H1 (cell line): ENCODE data around the gene ROPN1. TPM values are rescaled to one million over a fixed set of nuclear protein-coding genes. Genes with fewer than 3 reads are reported as not detected.

Experiments used
- CTCF ChIA-PET: fragments of 300-600 bp; sonication (Branson Sonifier 250); formaldehyde crosslinking; loops from one replicate; lab custom pipeline; 2021; ENCODE audit not compliant: partially characterized antibody; lab: Charles Lee
- POLR2A ChIA-PET: fragments of 300-600 bp; sonication (Branson Sonifier 250); formaldehyde crosslinking; loops from one replicate; lab custom pipeline; 2021; ENCODE audit warnings: inconsistent platforms; ENCODE audit not compliant: partially characterized antibody; lab: Charles Lee
- DNase-seq, 2 experiments: peaks; one replicate each; pipeline versions ENCODE4 v3.0.0 to v3.0.0-alpha.2; 2010 to 2022; ENCODE audit warnings: low spot score in 2 of 2, low read depth in 1 of 2, mixed read lengths in 1 of 2
- FAIRE-seq: peaks from 2 replicates; lab custom pipeline; 2011; peaks lifted over from hg19 to GRCh38; lab: Jason Lieb, UNC
- H2AFZ ChIP-seq: 2 replicates; pipeline ENCODE4 v1.8.1; 2012; ENCODE audit warnings: low read length, inconsistent platforms
- H2AK5ac ChIP-seq: 2 replicates; pipeline ENCODE4 v1.6.1; 2013; ENCODE audit warnings: low read depth, low read length
- H2BK120ac ChIP-seq: replicated peaks from 2 replicates; pipeline ENCODE3; 2013; ENCODE audit warnings: low read depth, low read length, inconsistent platforms
- H2BK12ac ChIP-seq: 2 replicates; pipeline ENCODE4 v1.6.1; 2013; ENCODE audit warnings: low read depth, low read length
- H2BK15ac ChIP-seq: 2 replicates; pipeline ENCODE4 v1.6.1; 2013; ENCODE audit warnings: low read length
- H2BK20ac ChIP-seq: 2 replicates; pipeline ENCODE4 v1.6.1; 2013; ENCODE audit warnings: low read length
- H2BK5ac ChIP-seq: 2 replicates; pipeline ENCODE4 v1.6.1; 2013; ENCODE audit warnings: low read depth, low read length
- H3K14ac ChIP-seq: 2 replicates; pipeline ENCODE4 v1.6.1; 2013; ENCODE audit warnings: inconsistent platforms; ENCODE audit not compliant: insufficient read length
- H3K18ac ChIP-seq: 2 replicates; pipeline ENCODE4 v1.6.1; 2013; ENCODE audit warnings: low read length; ENCODE audit errors: extremely low read depth
- H3K23ac ChIP-seq: 2 replicates; pipeline ENCODE4 v1.6.1; 2013; ENCODE audit warnings: inconsistent platforms; ENCODE audit not compliant: insufficient read length
- H3K23me2 ChIP-seq: 2 replicates; pipeline ENCODE4 v1.6.1; 2013; ENCODE audit warnings: low read depth, low read length
- H3K27ac ChIP-seq: 2 replicates; pipeline ENCODE4 v1.6.1; 2011; ENCODE audit warnings: low read depth, low read length, inconsistent platforms
- H3K27me3 ChIP-seq, 4 experiments: replicated peaks in 1 of 4; 1 replicate in 1 of 4; 2 replicates in 3 of 4; pipeline versions ENCODE4 v1.6.1 to v1.8.1; 2011 to 2013; ENCODE audit warnings: low read length in 3 of 4, mild to moderate bottlenecking in 3 of 4, inconsistent platforms in 2 of 4, mixed read lengths in 2 of 4, moderate library complexity in 1 of 4; ENCODE audit not compliant: control insufficient read depth in 3 of 4, insufficient read depth in 3 of 4; ENCODE audit errors: extremely low read depth in 1 of 4
- H3K36me3 ChIP-seq, 4 experiments: 2 replicates each; pipeline versions ENCODE4 v1.6.1 to v1.8.1; 2011 to 2013; ENCODE audit warnings: mild to moderate bottlenecking in 4 of 4, low read length in 3 of 4, moderate library complexity in 2 of 4, control low read depth in 1 of 4, inconsistent platforms in 1 of 4; ENCODE audit not compliant: insufficient read depth in 4 of 4, control insufficient read depth in 2 of 4
- H3K4ac ChIP-seq: replicated peaks from 2 replicates; pipeline ENCODE3; 2013; ENCODE audit warnings: low read length, low read depth, mixed read lengths, inconsistent platforms; ENCODE audit not compliant: insufficient read length
- H3K4me1 ChIP-seq, 4 experiments: replicated peaks in 1 of 4; 1 replicate in 1 of 4; 2 replicates in 3 of 4; pipeline versions ENCODE4 v1.6.1 to v1.8.1; 2011 to 2013; ENCODE audit warnings: low read length in 3 of 4, inconsistent platforms in 2 of 4, mixed read lengths in 1 of 4; ENCODE audit not compliant: insufficient read depth in 4 of 4, control insufficient read depth in 3 of 4
- H3K4me2 ChIP-seq, 2 experiments: 2 replicates each; pipeline versions ENCODE4 v1.6.1 to v1.8.1; 2011 to 2013; ENCODE audit warnings: low read depth in 2 of 2, low read length in 2 of 2, control low read depth in 1 of 2, inconsistent platforms in 1 of 2, mild to moderate bottlenecking in 1 of 2; ENCODE audit not compliant: insufficient read depth in 1 of 2
- H3K4me3 ChIP-seq, 4 experiments: fragments of 200-600, 300-600 bp in 1 of 4; sonication (generic), shearing (Covaris generic), sonication (Bioruptor Twin) in 1 of 4; 2 replicates each; pipeline versions ENCODE4 v1.5.1 to v1.8.1; 2011 to 2016; ENCODE audit warnings: low read length in 4 of 4, low read depth in 3 of 4, control low read depth in 2 of 4, inconsistent platforms in 2 of 4, mild to moderate bottlenecking in 2 of 4, mixed read lengths in 1 of 4, moderate library complexity in 1 of 4; ENCODE audit not compliant: insufficient read depth in 2 of 4; ENCODE audit errors: extremely low read depth in 1 of 4
- H3K56ac ChIP-seq: replicated peaks from 2 replicates; pipeline ENCODE3; 2013; ENCODE audit warnings: low read depth, mild to moderate bottlenecking, mixed read lengths, low read length, inconsistent platforms; ENCODE audit not compliant: insufficient read length
- H3K79me1 ChIP-seq: 2 replicates; pipeline ENCODE4 v1.6.1; 2013; ENCODE audit warnings: low read depth, low read length, control low read depth
- H3K79me2 ChIP-seq, 2 experiments: 2 replicates each; pipeline versions ENCODE4 v1.6.1 to v1.8.1; 2012 to 2013; ENCODE audit warnings: low read length in 2 of 2, mild to moderate bottlenecking in 2 of 2, inconsistent platforms in 1 of 2; ENCODE audit not compliant: insufficient read depth in 2 of 2, control insufficient read depth in 1 of 2
- H3K9ac ChIP-seq, 4 experiments: replicated peaks in 1 of 4; 1 replicate in 1 of 4; 2 replicates in 3 of 4; pipeline versions ENCODE4 v1.6.1 to v1.8.1; 2011 to 2013; ENCODE audit warnings: low read depth in 3 of 4, low read length in 3 of 4, control low read depth in 2 of 4, mild to moderate bottlenecking in 2 of 4, moderate library complexity in 2 of 4, inconsistent platforms in 1 of 4; ENCODE audit errors: extremely low read depth in 1 of 4
- H3K9me3 ChIP-seq, 2 experiments: 2 replicates each; pipeline versions ENCODE4 v1.6.1 to v1.8.1; 2012 to 2013; ENCODE audit warnings: mild to moderate bottlenecking in 2 of 2, moderate library complexity in 2 of 2, control low read depth in 1 of 2, inconsistent platforms in 1 of 2, low read depth in 1 of 2, low read length in 1 of 2, mixed read lengths in 1 of 2; ENCODE audit not compliant: insufficient read depth in 2 of 2
- H4K20me1 ChIP-seq, 2 experiments: replicated peaks in 1 of 2; 2 replicates each; pipeline versions ENCODE3 to v1.8.1; 2011 to 2013; ENCODE audit warnings: inconsistent platforms in 2 of 2, low read length in 2 of 2, mild to moderate bottlenecking in 1 of 2; ENCODE audit not compliant: insufficient read depth in 2 of 2, control insufficient read depth in 1 of 2
- H4K5ac ChIP-seq: 2 replicates; pipeline ENCODE4 v1.6.1; 2013; ENCODE audit warnings: low read length, low read depth, mixed read lengths, inconsistent platforms; ENCODE audit not compliant: insufficient read length
- H4K8ac ChIP-seq: 2 replicates; pipeline ENCODE4 v1.8.0; 2013; ENCODE audit warnings: mild to moderate bottlenecking, moderate library complexity, low read length, inconsistent platforms; ENCODE audit not compliant: insufficient read depth; ENCODE audit errors: extremely low read depth
- H4K91ac ChIP-seq: replicated peaks from 2 replicates; pipeline ENCODE3; 2013; ENCODE audit warnings: low read length, mixed read lengths, inconsistent platforms; ENCODE audit not compliant: insufficient read length
- EP300 ChIP-seq, 2 experiments: IDR thresholded peaks; 1 replicate in 1 of 2; 2 replicates in 1 of 2; pipeline ENCODE4 v1.6.1; 2011 to 2012; ENCODE audit warnings: low read depth in 2 of 2, low read length in 2 of 2, mild to moderate bottlenecking in 2 of 2, borderline replicate concordance in 1 of 2, inconsistent platforms in 1 of 2, moderate library complexity in 1 of 2
- JUN ChIP-seq: IDR thresholded peaks from 2 replicates; pipeline ENCODE4 v1.6.1; 2011; ENCODE audit warnings: low read depth, mild to moderate bottlenecking, improper control_type of control experiment, low read length
- WGBS, 2 experiments: shearing (Covaris generic) in 1 of 2; methylation state at CpG; one replicate each; pipeline versions ENCODE4 v1.1.6 to v1.1.7; 2013 to 2015; ENCODE audit warnings: low lambda C conversion rate in 2 of 2, mixed read lengths in 2 of 2, inconsistent platforms in 1 of 2, low coverage in 1 of 2, missing lambda C conversion rate in 1 of 2; ENCODE audit not compliant: insufficient replicate concordance in 2 of 2, insufficient coverage in 1 of 2, insufficient read length in 1 of 2; ENCODE audit errors: extremely low coverage in 1 of 2, missing lambda C conversion rate in 1 of 2; 5-methylcytosine and 5-hydroxymethylcytosine counted together
- polyA plus RNA-seq, 7 experiments: library from polyadenylated mRNA; depleted of rRNA in 3 of 7; stranded (reverse) in 5 of 7; unstranded in 2 of 7; fragments of >200 nt in 5 of 7; fragments of 200-250 nt in 2 of 7; gene quantifications; 1 replicate in 5 of 7; 2 replicates in 1 of 7; 4 replicates in 1 of 7; pipeline versions ENCODE4 v1.2.1 to v1.2.3, GENCODE V29; 2011 to 2013; ENCODE audit warnings: missing spikeins in 2 of 7, mixed read lengths in 2 of 7
- total RNA-seq: library from RNA; stranded (reverse); fragmentation: NEBNext Ultra II Directional; extraction: Animal tissue kit (Norgen Biotek cat#: 25700); gene quantifications from 2 replicates; pipeline ENCODE4 v1.2.1, GENCODE V29; 2021

The ROPN1 gene
- total and polyA plus RNA-seq, 2 of the 8 experiments (the other 6 are each of a cell fraction or from before 2014, with no cell fraction given): 0.03 TPM; not detected in 1

DNA sequence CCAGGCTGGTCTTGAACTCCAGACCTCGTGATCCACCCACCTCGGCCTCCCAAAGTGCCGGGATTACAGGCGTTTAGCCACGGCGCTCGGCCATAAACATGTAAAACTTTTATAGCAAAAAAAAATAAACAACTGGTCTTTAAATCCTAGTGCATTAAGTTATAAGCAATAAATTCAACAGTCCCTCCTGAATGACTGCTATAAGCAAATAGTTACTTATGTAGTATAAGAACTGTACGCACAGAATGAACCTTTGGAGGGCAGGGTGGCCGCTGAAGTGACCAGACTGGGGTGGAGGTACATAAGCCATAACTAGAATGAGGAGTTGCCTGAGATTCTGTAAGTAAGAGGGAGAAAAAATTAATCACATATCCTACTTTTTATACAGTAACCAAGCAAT lies 43.5 kb downstream of the ROPN1 start:
- H2AK5ac ChIP-seq: no peak overlapping the region
- FAIRE-seq: no peak
- no peak overlapping the region for H3K14ac ChIP-seq
- no peak overlapping the region for H3K18ac ChIP-seq
- no peak overlapping the region for H3K23ac ChIP-seq
- no peaks in the 10 kb centered on the region for H3K4me1 ChIP-seq
- TF ChIP-seq EP300 (IDR thresholded peaks at IDR 0.05; ENCODE audit: borderline replicate concordance in 1 of 2, low read depth in 2 of 2, low read length in 2 of 2) (no peak), JUN (no peak)
- no peak overlapping the region for H2BK15ac ChIP-seq
- no peak for DNase-seq
- H3K23me2 ChIP-seq: no peaks in the 10 kb centered on the region
- no peak overlapping the region for H3K4ac ChIP-seq
- no peak overlapping the region for H3K4me3 ChIP-seq
- H3K79me2 ChIP-seq: no peaks in the 10 kb centered on the region
- H4K20me1 ChIP-seq: peaks cover 0 to 1% of the 10 kb centered on the region in 2 experiments
- H3K36me3 ChIP-seq: peaks cover 12 to 85% (median 46%) of the 10 kb centered on the region in 4 experiments
- H3K79me1 ChIP-seq: no peaks in the 10 kb centered on the region
- no peak overlapping the region for H3K56ac ChIP-seq
- H2BK5ac ChIP-seq: no peak overlapping the region
- no peak overlapping the region for H3K27ac ChIP-seq
- H4K5ac ChIP-seq: no peak overlapping the region
- H4K91ac ChIP-seq: no peak overlapping the region
- H2BK120ac ChIP-seq: no peak overlapping the region
- no peak overlapping the region for H2BK20ac ChIP-seq
- H3K9ac ChIP-seq: no peak overlapping the region
- WGBS, 2 experiments: 98% methylated on average over 9 of the region's 9 CpGs; no CpG with 5 or more reads in 1 of the 2 experiments
- no peaks in the 10 kb centered on the region for H3K9me3 ChIP-seq
- no peak overlapping the region for H2AFZ ChIP-seq
- ChIA-PET CTCF (no interaction called here), POLR2A (interaction anchor here (1.0 kb wide), 1 partner anchor 13 kb away, joined by 4 read pairs; the partner anchor contains the start of gene CCDC14)
- no peak overlapping the region for H2BK12ac ChIP-seq
- H4K8ac ChIP-seq: no peak overlapping the region
- H3K4me2 ChIP-seq: no peak overlapping the region
- H3K27me3 ChIP-seq: no peaks in the 10 kb centered on the region
